Loucy (cell line): ENCODE results near the gene FA2H.

Experiments
- H2AFZ ChIP-seq: fragments of 200-600 bp; sonication (generic); 2 replicates; pipeline ENCODE4 v1.6.0; 2016; ENCODE audit warnings: antibody characterized with exemption, mild to moderate bottlenecking, low read length, moderate library complexity
- H3F3A ChIP-seq: fragments of 200-600 bp; 2 replicates; pipeline ENCODE4 v1.6.0; 2016; ENCODE audit warnings: antibody characterized with exemption, low read depth, mild to moderate bottlenecking
- H3K27me3 ChIP-seq: fragments of 200-600 bp; sonication (generic); 2 replicates; pipeline ENCODE4 v1.6.1; 2014; ENCODE audit warnings: low read length, mild to moderate bottlenecking; ENCODE audit not compliant: insufficient read depth, poor library complexity, severe bottlenecking
- H3K36me3 ChIP-seq: fragments of 200-600 bp; sonication (generic); 2 replicates; pipeline ENCODE4 v1.6.1; 2016; ENCODE audit warnings: low read length; ENCODE audit not compliant: insufficient read depth
- H3K4me1 ChIP-seq: fragments of 200-600 bp; sonication (generic); 2 replicates; pipeline ENCODE4 v1.5.1; 2014; ENCODE audit warnings: low read length, mild to moderate bottlenecking; ENCODE audit not compliant: insufficient read depth, poor library complexity, severe bottlenecking
- H3K4me2 ChIP-seq: fragments of 200-600 bp; sonication (generic); 2 replicates; pipeline ENCODE4 v1.6.0; 2014; ENCODE audit warnings: antibody characterized with exemption, low read length, low read depth, mild to moderate bottlenecking; ENCODE audit not compliant: poor library complexity, severe bottlenecking
- H3K4me3 ChIP-seq: fragments of 200-600 bp; sonication (generic); 2 replicates; pipeline ENCODE4 v1.5.1; 2014; ENCODE audit warnings: low read length, mild to moderate bottlenecking, mixed read lengths; ENCODE audit not compliant: poor library complexity, severe bottlenecking
- H3K79me2 ChIP-seq: fragments of 200-600 bp; sonication (generic); 2 replicates; pipeline ENCODE4 v1.6.1; 2014; ENCODE audit warnings: low read length; ENCODE audit not compliant: insufficient read depth
- H3K9ac ChIP-seq: fragments of 200-600 bp; sonication (generic); 2 replicates; pipeline ENCODE4 v1.6.0; 2014; ENCODE audit warnings: mild to moderate bottlenecking, low read depth, low read length, moderate library complexity; ENCODE audit not compliant: poor library complexity, severe bottlenecking
- H3K9me2 ChIP-seq: fragments of 200-600 bp; sonication (generic); replicated peaks from 2 replicates; pipeline ENCODE4 v1.6.1; 2016; ENCODE audit warnings: low read depth, low read length, mixed read lengths
- H3K9me3 ChIP-seq: fragments of 200-600 bp; sonication (generic); 2 replicates; pipeline ENCODE4 v1.6.1; 2014; ENCODE audit warnings: mild to moderate bottlenecking, antibody characterized with exemption, low read length, low read depth; ENCODE audit not compliant: insufficient read depth
- H4K20me1 ChIP-seq: fragments of 200-600 bp; sonication (generic); 2 replicates; pipeline ENCODE4 v1.6.0; 2014; ENCODE audit warnings: antibody characterized with exemption, low read length, mild to moderate bottlenecking; ENCODE audit not compliant: insufficient read depth, poor library complexity, severe bottlenecking
- EZH2phosphoT487 ChIP-seq: fragments of 200-600 bp; IDR thresholded peaks from 2 replicates; pipeline ENCODE4 v1.6.1; 2018; ENCODE audit warnings: antibody characterized with exemption, mild to moderate bottlenecking, moderate library complexity, borderline replicate concordance
- TF ChIP-seq, protein P1 (sequence below): fragments of 200-600 bp; sonication (generic); conservative IDR thresholded peaks from 2 replicates; pipeline ENCODE4 v1.5.1; 2014; ENCODE audit warnings: mild to moderate bottlenecking, antibody characterized with exemption, low read length

The FA2H gene

DNA sequence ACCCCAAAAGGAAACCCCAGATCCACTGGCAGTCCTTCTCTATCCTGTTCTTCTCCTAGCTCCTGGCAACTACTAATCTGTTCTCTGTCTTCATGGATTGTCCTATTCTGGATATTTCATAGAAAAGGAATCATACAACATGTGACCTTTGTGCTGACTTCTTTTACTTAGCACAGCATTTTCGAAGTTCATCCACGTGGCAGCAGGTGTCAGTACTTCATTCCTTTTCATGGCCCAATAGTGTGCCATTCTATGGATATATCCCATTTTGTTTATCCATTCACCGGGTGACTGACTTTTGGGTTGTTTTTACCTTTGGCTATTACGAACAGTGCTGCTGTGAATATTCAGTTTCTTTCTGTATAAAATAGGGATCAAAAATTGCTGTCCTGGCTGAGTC lies 10.4 kb upstream of the FA2H start:
- TF ChIP-seq, protein P1, sequence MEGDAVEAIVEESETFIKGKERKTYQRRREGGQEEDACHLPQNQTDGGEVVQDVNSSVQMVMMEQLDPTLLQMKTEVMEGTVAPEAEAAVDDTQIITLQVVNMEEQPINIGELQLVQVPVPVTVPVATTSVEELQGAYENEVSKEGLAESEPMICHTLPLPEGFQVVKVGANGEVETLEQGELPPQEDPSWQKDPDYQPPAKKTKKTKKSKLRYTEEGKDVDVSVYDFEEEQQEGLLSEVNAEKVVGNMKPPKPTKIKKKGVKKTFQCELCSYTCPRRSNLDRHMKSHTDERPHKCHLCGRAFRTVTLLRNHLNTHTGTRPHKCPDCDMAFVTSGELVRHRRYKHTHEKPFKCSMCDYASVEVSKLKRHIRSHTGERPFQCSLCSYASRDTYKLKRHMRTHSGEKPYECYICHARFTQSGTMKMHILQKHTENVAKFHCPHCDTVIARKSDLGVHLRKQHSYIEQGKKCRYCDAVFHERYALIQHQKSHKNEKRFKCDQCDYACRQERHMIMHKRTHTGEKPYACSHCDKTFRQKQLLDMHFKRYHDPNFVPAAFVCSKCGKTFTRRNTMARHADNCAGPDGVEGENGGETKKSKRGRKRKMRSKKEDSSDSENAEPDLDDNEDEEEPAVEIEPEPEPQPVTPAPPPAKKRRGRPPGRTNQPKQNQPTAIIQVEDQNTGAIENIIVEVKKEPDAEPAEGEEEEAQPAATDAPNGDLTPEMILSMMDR: 0 out of 2 replicates have a peak, but pooled peaks have one; percentile 11
- no peak for TF ChIP-seq EZH2phosphoT487
- H3K9ac ChIP-seq: no peak overlapping the region
- no peaks in the 10 kb centered on the region for H3K9me2 ChIP-seq
- no peaks in the 10 kb centered on the region for H3K36me3 ChIP-seq
- H2AFZ ChIP-seq: no peak overlapping the region
- no peak overlapping the region for H3K4me3 ChIP-seq
- H3K9me3 ChIP-seq: no peaks in the 10 kb centered on the region
- no peaks in the 10 kb centered on the region for H3K79me2 ChIP-seq
- H3K4me1 ChIP-seq: no peaks in the 10 kb centered on the region
- no peaks in the 10 kb centered on the region for H3F3A ChIP-seq
- H3K4me2 ChIP-seq: no peak overlapping the region
- no peaks in the 10 kb centered on the region for H3K27me3 ChIP-seq
- no peaks in the 10 kb centered on the region for H4K20me1 ChIP-seq

DNA sequence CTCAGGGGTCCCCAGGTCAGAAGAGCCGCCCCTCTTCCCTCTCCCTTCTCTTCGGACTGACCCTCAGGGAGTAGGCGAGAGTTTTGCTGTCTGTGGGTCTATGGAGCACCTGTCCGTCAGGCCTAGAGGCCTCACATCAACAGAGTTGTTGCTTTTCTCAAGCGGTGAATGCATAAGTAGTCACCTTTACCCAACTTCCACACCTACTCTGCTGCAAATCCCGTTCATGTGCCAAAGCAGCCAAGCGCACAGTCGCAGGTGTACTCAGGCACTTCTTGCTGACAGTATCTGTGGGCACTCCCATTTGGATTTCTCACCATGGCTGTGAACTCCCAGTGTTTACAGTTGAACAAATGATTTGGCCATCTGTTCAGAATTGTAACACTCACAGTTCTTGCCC lies 4.0 kb upstream of the FA2H start:
- Histone ChIP-seq H3K36me3 (no peaks in the 10 kb centered on the region), H2AFZ (no peak overlapping the region)

DNA sequence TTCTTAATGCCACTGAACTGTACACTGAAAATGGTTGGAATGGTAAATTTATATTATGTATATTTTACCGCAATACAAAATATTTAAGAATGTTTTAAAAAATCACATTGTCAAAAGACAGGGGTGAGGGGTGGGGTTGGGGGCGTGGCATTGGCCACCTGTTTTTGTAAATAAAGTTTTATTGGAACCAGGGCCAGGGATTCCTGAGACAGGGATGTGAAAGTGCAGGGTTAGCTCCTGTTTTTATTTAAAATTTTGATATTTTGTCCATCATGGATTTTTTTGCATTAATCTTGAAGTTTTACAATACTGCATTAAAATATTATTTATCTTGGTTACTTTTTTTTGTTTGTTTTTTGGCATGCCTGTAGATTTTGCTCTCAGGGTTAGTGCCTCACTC lies 2.3 kb upstream of the FA2H start:
- Histone ChIP-seq H3K79me2 (no peaks in the 10 kb centered on the region), H3K9me2 (no peaks in the 10 kb centered on the region), H3K9me3 (no peaks in the 10 kb centered on the region), H2AFZ (no peak overlapping the region), H3K4me2 (no peak overlapping the region), H4K20me1 (no peaks in the 10 kb centered on the region), H3K4me3 (no peak overlapping the region), H3K4me1 (no peaks in the 10 kb centered on the region), H3K9ac (no peak overlapping the region), H3K36me3 (no peaks in the 10 kb centered on the region), H3F3A (no peaks in the 10 kb centered on the region), H3K27me3 (peaks cover 17% of the 10 kb centered on the region)
- TF ChIP-seq, protein P1: no peak
- TF ChIP-seq EZH2phosphoT487: no peak

More for the DNA sequence above, 4.0 kb upstream of the FA2H start:
- no peaks in the 10 kb centered on the region for H3K9me2 ChIP-seq
- H4K20me1 ChIP-seq: no peaks in the 10 kb centered on the region
- H3K9ac ChIP-seq: no peak overlapping the region
- H3F3A ChIP-seq: no peaks in the 10 kb centered on the region
- H3K9me3 ChIP-seq: no peaks in the 10 kb centered on the region
- H3K4me3 ChIP-seq: no peak overlapping the region
- no peaks in the 10 kb centered on the region for H3K79me2 ChIP-seq
- H3K4me2 ChIP-seq: no peak overlapping the region
- peaks cover 15% of the 10 kb centered on the region for H3K27me3 ChIP-seq
- no peaks in the 10 kb centered on the region for H3K4me1 ChIP-seq
- TF ChIP-seq, protein P1: no peak
- no peak for TF ChIP-seq EZH2phosphoT487
